ENCODE results near the gene WDR12.

- TF ChIP-seq POLR2A (IDR thresholded peaks at IDR 0.05) = no peak
- TF ChIP-seq POLR2AphosphoS5 (IDR thresholded peaks at IDR 0.05) = no peak
- no peak for TF ChIP-seq CTCF (IDR thresholded peaks at IDR 0.05)
Measured at GRCh38 chr2:202911203-202911511, 316 bp downstream of the WDR12 start.
